GM21526 (cell line): ENCODE measurements around the gene MCM3.
A peak's percentile ranks its signal among the peaks of the same experiment; 100 is the strongest.

Source experiments
- ATAC-seq: cut with Tn5 transposase; IDR thresholded peaks from one replicate; pipeline ENCODE4 v1.9.1; 2021; ENCODE audit warnings: moderate library complexity; ENCODE audit not compliant: unreplicated experiment, low FRiP score

MCM3 gene

DNA sequence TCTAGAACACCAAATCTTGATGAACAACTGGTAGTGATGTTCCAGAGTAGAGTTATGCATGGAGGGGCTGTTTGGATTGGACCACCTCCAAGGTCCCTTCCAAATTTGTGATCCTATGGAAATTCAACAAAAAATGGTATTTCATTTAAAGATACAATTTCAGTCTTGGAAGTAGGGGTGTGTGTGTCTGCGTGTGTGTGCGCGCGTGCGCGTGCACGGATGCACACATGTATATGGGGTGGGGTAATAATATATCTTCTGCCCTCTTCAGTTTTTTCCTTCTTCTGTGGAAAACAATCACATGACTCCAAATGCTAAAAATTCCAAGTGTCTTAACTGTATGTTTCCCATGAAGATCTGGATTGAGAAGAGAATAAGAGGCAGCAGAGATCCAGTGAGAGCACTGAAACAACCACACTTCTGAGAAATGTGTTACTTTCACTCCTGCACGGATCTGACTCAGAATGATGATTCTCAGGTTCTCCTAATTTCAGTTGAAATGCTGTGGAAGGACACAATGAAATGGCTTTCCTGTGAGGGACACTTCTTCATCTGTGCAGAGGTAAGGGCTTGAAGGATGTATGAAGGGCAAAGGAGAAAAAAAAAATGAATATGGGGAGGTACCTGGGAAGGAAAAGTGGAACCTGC lies 29.7 kb downstream of the MCM3 start:
- no peak for ATAC-seq

DNA sequence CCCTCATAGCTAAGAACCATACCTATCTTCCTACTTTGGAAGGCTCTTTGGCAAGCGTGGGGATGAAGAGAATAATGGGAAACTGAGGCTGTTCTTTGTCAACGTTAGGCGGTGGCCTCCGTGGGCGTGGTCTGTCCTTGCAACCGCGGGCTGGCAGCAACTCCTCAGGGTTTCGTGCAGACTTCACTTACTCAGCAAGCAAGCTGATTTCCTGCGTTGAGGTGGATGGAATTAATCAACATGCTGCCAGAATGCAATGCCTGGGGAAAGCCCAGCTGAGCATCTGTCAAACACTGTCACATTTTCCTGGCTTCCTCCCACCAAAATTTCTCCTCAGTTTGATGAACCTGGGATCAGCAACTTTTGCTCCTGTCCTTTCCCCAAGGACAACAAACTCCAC lies 31.0 kb downstream of the MCM3 start:
- no peak for ATAC-seq

DNA sequence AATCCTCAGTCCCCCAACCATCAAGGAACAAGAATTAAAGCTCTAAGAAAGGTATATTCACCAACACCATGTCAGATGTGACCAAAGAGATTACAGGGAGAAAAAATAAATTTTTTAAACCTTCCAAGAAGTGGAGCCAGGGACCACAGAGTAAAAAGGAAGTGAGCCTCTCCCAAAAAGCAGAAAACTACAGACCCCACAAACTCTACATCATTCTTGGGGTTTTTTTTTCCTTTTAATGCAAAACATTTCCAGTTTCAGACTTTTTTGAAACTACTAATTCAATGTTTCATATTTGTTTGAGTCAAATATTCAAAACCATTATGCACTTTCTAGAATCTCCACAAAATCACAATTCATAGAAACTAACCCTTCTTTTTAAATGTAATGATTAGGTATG lies 33.4 kb downstream of the MCM3 start:
- no peak for ATAC-seq

DNA sequence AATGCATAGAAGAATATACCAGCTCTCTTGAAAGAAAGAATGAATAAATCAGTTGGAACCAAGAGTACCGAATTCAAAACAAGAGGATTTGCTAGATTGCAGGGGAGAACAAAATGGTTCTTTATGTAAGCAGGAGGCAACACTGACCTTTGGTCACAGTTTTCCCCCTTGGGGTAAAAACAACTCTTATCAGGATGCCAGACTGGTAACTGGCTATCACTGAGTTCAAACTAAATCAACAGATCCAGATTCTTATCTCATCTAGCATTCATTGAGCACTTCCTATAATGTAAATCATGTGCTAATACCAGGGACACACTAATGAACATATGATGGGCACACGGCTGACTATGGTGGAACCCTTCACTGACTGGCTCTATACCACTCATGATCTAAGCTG lies 35.5 kb downstream of the MCM3 start:
- no peak for ATAC-seq

DNA sequence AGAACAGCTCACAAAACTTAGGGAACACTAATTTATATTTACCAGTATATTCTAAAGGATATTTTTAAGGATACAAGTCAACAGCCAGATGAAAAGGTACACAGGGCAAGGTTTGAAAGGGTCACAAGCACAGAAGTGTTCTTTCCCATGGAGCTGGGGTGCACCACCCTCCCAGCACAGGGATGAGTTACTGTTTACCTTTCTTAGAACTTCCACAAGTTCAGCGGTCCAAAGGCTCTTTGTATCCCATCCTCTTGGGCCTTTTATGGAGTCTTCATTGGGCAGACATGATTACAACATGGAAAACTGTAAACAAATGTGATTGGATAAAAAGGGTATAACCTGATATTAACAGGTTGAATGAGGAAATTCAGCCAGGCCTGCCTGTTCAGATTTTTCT lies 39.1 kb downstream of the MCM3 start:
- ATAC-seq, result no peak

DNA sequence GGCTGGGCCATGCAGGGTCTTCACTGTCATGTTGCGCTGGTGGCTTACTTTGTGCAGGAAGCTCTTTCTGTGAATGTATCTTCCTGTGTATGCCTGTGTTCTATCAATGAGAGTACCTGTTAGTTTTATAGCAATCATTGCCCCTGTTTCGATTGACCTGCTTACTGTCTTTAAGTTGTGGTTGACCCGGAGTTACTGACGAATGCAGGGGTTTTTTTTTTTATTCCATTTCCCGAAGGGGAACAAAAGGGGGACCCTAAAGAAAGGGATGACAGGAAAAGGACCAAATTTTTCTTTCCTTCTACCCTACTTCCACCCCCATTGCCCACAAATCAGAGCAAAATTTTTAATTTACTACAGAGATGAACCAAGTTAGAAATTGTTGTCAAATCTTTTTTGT lies 40.1 kb downstream of the MCM3 start, which contains the start of gene IL17F:
IL17F (minus strand) TSS at position 101 of the 400 bp plus-strand sequence; CDS start at position 30, 71 bp downstream.
- ATAC-seq, result no peak

DNA sequence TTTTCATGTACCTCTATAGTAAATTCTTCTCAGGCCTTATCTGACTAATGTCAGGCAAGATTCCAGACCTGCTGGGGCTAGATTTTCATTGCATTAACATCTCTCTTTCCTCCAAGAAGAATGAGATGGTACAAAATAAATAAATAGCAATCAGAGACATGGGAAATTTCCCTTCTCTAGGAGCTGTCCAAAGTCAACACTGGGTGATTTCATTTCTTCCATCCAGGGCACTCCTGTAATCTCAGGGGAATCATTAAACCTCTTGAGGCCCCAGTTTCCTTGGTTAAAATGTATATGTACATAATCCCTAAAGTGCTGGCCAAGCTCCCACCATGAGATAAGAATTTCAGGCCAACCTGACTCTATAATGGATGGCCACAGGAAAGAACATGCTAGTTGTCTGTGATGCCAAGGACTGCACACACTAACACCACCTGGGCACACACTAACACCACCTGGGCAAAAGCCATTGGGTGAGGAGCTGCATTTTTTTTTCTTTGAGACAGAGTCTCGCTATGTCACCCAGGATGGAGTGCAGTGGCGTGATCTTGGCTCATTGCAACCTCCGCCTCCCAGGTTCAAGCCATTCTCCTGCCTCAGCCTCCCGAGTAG lies 41.2 kb downstream of the MCM3 start:
- ATAC-seq, result no peak

DNA sequence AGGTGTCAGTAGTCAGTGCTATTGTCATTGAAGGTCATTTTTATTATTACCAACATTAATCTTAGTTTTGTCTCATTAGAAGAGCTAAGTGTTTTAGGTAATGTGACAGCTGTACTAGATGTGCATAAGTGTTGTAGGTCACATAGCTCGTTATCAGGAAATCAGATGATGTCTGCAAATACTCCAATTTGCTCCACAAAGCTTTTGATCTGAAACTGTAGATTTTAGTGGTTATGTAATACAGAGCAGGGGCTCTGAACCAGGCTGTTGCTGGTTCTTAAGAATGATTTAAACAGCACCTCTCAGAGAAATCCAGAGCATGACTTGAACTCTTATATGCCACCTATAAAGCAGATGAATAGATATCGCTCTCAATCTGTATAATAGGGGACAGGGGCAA lies 42.7 kb downstream of the MCM3 start:
- no peak for ATAC-seq

DNA sequence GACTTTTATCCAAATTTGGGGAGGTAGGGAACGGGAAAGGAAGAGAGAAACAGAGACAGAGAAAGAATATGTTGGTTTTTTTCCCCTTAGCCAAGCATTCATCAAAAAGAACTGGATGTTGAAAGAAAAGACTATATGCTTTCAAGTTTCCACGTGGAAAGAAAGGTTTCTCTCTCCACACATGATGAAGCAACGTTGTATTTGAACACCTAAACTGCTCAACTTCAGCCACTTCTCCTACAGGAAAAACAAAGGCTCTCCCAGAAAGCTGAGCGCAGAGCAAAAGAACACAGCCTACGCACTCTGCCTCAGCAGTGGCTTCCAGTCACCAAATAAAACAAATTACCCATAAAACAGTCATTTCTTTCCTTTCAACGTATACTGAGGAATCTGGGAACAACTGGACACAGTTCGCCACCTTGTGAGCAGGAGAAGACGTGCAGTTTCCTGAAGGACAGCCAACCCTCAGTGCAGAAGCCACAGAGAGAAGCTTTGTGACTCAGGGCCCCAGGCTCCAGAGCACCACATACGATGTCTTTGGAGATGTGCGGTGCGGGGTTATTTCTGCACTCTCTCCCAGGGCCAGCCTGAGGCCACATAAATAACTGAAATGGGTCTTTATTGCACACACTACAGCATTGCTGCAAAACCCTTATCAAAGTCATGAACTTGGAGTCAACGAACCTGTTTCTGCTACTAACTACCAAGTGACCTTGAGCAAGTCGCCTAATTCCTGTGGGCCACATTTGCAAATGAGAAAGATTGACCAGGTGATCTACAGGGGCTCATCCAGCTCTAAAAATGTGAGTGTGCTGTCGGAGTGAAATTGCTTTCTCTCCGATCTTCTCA lies 50.3 kb downstream of the MCM3 start:
- peak; percentile 67 for ATAC-seq

DNA sequence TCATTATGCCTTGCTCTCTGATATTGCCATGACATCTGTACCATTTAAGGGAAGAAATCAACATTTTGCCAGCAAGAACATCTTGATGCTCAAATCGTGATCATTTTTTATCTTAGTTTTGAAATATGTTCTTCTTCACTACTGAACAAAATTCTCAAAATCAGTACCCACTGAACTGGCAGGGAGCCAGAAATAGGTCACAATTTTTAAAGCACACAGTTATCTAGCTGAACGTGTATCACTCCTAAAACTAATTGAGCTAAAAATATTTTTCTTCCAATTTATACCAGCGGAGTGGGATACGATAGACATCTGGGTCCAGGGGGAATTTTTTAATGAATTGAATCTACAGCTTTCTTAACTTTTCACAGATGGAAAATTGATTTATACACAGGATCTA lies 51.5 kb downstream of the MCM3 start:
- ATAC-seq, result no peak

DNA sequence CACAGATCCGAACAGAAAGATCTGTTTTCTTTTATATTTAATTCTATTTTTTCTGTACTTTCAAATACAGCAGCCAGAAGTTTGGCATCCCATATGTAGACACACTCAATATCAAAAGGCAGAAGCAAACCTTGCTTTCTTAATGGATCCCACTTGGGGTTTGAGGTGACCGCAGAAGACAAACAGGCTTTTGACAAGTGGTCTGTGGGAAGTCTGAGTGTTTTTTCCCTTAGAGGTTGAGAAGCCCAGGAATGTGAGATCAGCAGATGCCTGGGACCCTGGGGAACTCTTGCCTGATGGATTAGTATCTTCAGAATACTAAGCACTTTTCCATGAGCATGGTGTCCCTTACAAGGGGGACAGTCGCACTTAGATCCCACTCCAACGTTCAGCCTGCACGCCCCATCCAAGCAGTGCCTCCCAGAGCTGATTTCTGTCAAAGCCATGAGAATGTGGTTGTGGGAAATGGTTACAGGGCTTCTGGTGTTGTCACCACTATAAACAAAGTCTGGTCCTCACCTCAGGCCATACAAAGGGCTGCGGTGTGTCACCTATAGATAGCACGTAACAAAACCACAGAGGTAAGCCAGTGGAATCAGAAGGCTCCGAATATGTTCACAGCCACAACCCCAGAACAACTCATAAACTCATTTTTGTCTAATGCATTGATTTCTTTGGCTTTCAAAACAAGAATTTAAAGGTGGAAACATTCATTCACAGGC lies 53.0 kb downstream of the MCM3 start:
- ATAC-seq, result no peak

DNA sequence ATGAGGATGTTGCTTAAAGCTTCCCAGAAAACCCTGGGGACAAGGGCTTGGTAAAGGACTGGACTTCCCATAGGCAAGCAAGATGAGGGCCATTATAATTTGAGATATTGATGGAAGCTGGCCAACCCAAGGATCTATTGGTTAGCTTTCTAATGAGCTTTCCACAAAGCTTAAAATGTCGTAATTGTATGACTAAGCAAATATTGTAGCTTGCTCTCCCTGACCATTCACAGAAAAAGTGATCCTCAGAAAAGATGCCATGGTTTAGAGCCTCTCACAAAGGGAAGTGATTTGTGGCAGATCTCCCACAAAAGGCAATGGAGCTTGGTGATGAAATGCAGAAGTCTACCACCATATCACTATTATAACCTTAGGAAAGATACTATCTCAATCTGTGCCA lies 53.9 kb downstream of the MCM3 start:
- ATAC-seq, result no peak

DNA sequence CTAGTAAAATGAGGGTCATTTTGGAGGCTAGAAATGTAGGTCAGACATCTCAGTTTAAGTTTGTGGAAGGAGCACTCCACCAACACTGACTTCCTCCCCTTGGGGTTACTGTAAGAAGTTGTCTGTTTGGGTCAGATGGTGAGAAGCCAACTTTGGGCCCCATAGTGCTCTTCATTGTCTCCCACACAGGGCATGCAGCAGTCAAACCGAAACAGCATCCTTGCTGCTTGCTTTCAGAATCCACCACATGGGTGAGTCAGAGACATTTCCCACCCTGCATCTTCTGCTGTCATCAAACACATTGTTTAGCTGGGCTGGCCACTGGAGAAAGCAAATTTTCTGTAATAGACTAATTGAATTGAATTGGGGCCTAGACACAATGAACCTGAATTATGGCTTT lies 57.0 kb downstream of the MCM3 start:
- ATAC-seq, result peak; percentile 100

DNA sequence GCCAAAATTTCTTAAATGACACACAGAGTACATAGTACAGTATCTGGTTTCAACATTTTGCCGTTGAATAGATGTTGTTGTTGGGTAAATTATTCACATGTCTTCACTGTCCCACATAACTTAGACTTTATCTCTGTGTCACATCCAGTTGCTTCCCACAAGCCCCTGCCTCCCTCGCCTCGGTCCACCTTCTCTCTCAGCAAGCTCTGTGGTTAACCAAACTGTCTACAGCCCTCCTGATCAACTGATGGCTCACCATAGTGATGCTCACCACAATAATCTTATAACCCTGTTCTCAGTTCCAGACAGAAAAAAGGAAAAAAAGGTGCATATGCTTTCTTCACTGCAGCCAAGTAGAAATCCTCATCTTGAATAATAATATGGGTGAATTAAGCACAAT lies 63.2 kb downstream of the MCM3 start:
- ATAC-seq, result no peak

DNA sequence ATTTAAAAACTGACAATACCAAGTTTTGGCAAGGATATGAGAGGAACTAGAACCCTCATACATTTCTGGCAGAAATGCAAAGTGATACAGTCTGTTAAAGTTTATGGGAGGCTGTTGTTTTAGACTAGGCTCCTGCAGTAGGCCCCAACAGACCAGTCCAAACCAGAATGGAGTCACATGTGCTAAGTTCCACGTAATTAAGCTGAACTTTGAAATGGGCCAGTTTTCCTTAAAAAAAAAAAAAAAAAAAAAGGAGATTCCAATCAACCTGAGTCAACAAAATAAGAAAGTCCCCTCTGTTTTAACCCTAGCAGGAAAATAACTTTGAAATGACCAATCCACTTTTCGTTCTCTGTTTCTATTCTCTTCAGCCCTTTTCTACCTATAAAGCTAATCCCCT lies 66.8 kb downstream of the MCM3 start:
- no peak for ATAC-seq

DNA sequence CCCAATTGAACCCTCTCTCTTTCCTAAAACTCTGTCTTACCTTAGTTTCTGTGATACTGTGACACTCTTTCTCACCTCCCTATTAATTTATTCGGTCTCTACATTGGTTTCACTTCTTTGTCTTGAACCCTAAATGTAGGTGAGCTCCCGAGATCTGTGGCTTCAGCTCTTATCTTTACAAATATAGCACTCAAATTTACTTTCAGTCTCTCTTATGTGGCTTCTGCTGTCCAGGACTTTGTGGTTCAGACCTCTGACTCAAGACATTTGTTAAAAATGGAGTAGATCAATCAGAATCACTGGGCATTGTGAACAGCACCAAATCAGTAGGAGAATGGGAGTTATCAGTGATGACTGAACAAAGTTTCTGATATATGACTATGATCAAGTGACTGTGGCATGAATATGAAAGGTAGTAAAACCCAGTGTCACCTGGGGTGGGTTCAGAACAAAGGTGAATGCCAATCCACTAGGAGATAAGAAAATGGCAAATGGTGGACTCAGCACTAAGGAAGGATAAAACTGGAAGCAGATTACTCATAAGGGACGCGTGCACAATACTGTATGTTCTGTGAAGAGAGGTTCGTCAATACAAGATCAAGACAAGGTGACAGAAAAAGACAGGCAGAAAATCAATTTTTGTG lies 67.5 kb downstream of the MCM3 start:
- no peak for ATAC-seq

DNA sequence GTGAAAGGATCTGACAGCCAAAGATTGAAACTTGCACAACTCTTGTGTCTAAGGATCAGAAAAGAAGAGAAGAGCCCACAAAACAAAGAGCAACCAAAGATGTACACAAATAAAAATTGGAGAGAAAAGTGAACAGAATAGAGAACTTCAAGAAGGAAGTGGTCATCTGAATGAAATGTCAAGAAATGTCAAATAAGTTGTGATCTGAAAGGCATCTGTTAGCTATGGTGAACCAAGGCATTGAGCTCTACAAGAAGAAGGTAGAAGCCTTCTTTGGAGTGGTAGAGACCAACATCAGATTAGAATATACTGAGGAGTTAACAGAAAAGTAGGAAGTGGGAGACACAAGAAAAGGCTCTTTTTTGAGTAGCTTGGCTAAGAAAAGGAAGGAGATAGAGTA lies 68.8 kb downstream of the MCM3 start:
- no peak for ATAC-seq
